ENCODE measurements around the gene MARCHF3. TPM values are rescaled to one million over a fixed set of nuclear protein-coding genes. Genes with fewer than 3 reads are reported as not detected.

MARCHF3 gene
- total and polyA plus RNA-seq, 10 of the 15 experiments (the other 5 are each of a cell fraction or from before 2014, with no cell fraction given), result 3.6 to 24.1 (median 11.3) TPM

DNA sequence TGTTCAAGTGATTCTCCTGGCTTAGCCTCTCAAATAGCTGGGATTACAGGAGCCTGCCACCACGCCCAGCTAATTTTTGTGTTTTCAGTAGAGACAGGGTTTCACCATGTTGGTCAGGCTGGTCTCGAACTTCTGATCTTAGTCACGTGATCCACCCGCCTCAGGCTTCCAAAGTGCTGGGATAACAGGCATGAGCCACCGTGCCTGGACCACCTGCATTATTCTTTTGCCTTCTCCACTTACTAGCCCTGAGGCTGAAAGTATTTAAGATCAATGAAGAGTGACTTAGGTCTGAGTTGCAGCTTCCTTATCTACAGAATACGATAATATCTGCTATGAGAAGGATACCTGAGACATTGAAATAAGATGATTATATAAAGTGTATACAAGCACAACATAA lies 129.6 kb downstream of the MARCHF3 start:
- H3K27ac ChIP-seq (ENCODE audit: control insufficient read depth, insufficient read depth), result no peak overlapping the region
- intact Hi-C loops (cut with micrococcal nuclease; ENCODE audit: unreplicated experiment) (no loop called here), in situ Hi-C loops (cut with MboI) (no loop called here)
- no peak for DNase-seq (ENCODE audit: low read depth, low spot score)
- no peak overlapping the region for H3K4me3 ChIP-seq
- H3K36me3 ChIP-seq (ENCODE audit: control insufficient read depth in 2 of 2, insufficient read depth in 2 of 2, low read length in 1 of 2), result no peaks in the 10 kb centered on the region
- H2AFZ ChIP-seq (ENCODE audit: control insufficient read depth, low read depth, low read length), result no peak overlapping the region
- WGBS (ENCODE audit: insufficient coverage, insufficient replicate concordance, low lambda C conversion rate, missing lambda C conversion rate), result 69% methylated on average over 6 of the region's 6 CpGs
- ATAC-seq, result no peak
- no peaks in the 10 kb centered on the region for H3K27me3 ChIP-seq (replicated peaks in 1 of 2; ENCODE audit: control insufficient read depth in 2 of 2, insufficient read depth in 2 of 2, low read length in 1 of 2)
- no peaks in the 10 kb centered on the region for H3K9me3 ChIP-seq (replicated peaks; ENCODE audit: control insufficient read depth, insufficient read depth, low read length)
- no peak for FAIRE-seq
- CTCF ChIA-PET, result no interaction called here
- POLR2A ChIA-PET, result no interaction called here
- no peaks in the 10 kb centered on the region for H3K4me1 ChIP-seq (ENCODE audit: control insufficient read depth, insufficient read depth, low read length)
- H4K20me1 ChIP-seq (ENCODE audit: control insufficient read depth, insufficient read depth), result no peaks in the 10 kb centered on the region
- no peak overlapping the region for H3K4me2 ChIP-seq (ENCODE audit: control insufficient read depth, insufficient read depth)
- H3K79me2 ChIP-seq (ENCODE audit: control insufficient read depth, insufficient read depth, low read length), result no peaks in the 10 kb centered on the region
- TF ChIP-seq ESRRA (IDR thresholded peaks at IDR 0.05; ENCODE audit: low read length) (no peak), IRF3 (IDR thresholded peaks at IDR 0.05) (no peak), ASH2L (IDR thresholded peaks at IDR 0.05; ENCODE audit: borderline replicate concordance, low read depth) (no peak), NKRF (conservative IDR thresholded peaks at IDR 0.05) (no peak), MYC (IDR thresholded peaks at IDR 0.05; ENCODE audit: insufficient read depth, insufficient read length, insufficient replicate concordance, low read length, severe bottlenecking) (no peak), POLR2A (IDR thresholded peaks at IDR 0.05; ENCODE audit: low read depth, low read length) (no peak), STAT3 (IDR thresholded peaks at IDR 0.05; ENCODE audit: low read depth, low read length) (no peak), NFYA (IDR thresholded peaks at IDR 0.05; ENCODE audit: borderline replicate concordance, low read depth, low read length) (no peak)
- TF ChIP-seq, protein P1, sequence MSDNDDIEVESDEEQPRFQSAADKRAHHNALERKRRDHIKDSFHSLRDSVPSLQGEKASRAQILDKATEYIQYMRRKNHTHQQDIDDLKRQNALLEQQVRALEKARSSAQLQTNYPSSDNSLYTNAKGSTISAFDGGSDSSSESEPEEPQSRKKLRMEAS (IDR thresholded peaks at IDR 0.05; ENCODE audit: low read depth, low read length), result no peak
- RAD21 ChIA-PET (ENCODE audit: unreplicated experiment), result interaction anchor here (1.1 kb wide), 1 partner anchor 123 kb away, joined by 3 read pairs; no protein-coding TSS in a partner anchor
- no TSS peak for BruUV-seq (replicated peaks)
- no peak overlapping the region for H3K9ac ChIP-seq (ENCODE audit: control insufficient read depth, insufficient read depth, low read length)
- SMC1A ChIA-PET (ENCODE audit: uncharacterized antibody, unreplicated experiment), result interaction anchor here (0.7 to 1.7 kb wide), 2 partner anchors 12 to 335 kb away, joined by 3 read pairs; no protein-coding TSS in a partner anchor

Measured in GM12878 (cell line).